OCI-M1 (cell line): ENCODE measurements around the gene GRIK4.

Experiments
- DNase-seq: peaks from one replicate; lab custom pipeline; 2025; lab: John Stamatoyannopoulos, UW

The GRIK4 gene

DNA sequence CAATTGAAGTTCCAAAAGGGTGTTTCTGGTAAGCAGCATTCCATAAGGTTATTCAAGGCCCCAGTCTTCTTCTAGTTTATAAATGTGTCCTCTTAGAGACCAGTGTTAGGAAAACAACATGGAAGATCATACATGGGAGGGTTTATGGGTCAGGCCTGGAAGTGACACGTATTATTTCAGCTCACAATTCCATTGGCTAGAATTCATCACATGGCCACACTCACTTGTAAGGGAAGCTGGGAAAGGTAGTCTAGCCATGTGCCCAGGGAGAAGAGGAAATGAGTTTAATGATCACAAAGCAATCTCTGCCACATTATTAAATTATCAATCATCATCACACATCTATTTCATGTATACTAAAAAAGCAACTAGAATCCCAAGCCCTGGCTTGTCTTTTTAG is 330.6 kb downstream of the GRIK4 start:
- peak; percentile 25 for DNase-seq

DNA sequence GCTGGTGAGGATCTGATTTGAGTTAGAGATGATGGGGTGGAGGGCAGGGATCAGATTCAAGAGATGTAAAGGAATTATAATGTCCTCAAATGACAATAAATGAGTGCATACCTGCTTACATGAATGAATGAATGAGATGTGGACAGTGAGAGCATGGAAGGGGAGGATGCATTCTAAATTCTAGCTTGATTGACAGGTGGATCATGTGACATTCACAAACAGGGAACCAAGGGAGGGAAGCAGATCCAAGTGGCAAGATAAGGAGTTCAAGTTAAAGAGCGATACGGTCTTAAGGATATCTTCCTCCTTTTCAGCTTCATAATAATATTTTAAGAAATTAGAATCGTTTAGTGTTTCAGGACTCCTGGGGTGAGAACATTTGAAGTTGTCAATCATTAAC is 341.9 kb downstream of the GRIK4 start:
- DNase-seq = no peak

DNA sequence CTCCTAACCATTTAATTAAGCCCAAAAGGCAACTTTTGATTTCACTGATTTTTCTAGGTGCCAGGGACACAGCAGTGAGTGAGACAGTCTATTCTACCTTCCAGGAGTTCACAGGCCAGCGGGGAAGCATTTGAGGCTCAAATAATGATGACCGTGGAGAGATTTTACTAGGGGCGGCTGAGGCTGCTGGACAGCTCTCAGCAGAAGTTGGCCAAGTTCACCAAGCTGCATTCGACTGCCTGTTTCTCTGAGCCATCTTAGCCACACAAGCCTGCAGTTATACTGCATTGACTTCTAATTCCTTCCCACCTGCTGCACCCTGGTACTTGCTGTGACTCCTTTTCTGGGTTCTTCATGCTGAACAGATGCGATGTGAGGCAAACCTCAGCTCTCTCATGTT is 343.4 kb downstream of the GRIK4 start:
- no peak for DNase-seq

DNA sequence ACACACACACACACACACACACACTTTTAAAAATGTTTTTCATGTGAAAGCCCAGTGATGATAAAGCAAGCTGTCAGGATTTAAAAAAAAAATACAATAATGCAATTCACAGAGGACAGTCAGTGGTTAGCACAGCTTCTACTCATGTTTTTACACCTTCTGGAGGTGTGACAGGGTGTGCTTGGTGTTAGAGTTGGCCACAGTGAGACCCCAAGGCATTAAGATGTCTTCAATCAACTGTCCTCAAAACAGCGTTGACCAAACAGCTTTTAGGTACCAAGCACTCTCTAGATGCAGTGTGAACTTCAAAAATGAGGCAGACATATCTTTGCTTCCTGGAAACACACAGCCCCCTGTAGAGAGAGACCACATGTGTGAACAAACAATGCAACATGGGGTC is 346.0 kb downstream of the GRIK4 start:
- DNase-seq = no peak

DNA sequence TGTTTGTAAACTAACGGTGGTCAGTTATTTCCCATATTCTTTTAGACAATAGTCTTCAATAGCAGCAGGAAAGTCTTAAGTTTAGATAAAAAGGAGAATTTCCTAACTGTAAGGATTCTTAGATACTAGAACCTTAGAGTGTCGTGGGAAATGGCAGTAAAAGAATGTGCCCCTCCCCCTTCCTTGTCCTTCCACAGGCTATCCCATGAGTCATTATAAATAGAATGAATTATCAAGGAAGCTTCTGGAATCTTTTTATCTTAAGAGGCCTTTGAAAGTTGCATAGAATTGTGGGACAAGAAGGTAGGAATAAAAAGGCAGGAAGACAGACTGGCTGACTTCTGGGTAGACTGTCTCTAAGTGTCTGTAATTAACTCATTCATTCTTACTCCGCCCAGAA is 347.2 kb downstream of the GRIK4 start:
- no peak for DNase-seq

DNA sequence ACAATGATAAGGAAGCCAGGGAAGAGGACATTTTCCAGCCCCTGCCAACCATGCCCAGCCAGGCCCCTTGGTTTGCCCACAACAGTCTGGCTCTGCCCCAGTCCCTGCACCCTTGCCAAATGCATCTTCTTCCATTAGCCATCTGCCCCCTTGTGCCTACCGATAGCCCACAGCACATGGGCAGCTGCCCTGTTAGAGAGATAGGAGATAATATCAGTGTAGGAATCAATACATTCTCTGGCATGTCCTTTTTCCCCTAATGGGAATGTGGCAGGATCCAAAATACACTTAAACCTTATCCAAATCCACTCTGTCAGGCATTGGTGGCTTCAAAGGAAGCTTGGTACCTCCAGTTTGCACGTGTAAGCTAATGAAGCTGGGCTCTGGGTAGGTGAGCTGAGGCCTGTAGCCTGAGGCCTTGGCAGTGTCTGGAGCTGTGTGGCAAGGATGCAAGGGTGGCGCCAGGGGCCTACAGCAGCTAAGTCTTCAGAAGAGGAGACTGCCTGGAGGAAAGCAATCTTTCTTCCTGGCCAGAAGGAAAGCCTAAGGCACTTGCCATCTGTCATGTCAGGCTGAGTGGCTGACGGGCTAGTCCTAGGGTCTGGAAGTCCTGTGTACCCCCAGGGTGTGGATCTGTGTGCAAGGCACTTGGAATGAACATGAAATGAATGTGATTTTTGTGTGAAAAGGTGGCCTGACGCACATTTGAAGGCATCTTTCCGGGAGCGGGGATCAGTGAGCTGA is 348.2 kb downstream of the GRIK4 start:
- DNase-seq = no peak

DNA sequence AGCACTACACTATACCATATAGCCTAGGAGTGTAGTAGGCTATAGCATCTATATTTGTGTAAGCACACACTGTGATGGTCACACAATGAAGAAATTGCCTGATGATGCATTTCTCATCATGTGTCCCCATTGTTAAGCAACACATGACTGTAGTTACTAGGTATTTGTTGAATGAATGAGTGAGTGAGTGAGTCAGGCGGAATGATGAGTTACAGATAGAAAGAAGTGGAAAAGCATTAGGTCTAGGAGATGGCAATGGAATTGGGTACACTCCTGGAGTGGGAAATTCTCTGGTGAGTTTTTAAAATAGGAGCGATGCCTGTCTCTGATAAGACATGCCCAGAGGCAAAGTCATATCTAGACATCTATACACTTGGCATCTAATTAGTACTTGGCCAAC is 351.8 kb downstream of the GRIK4 start:
- DNase-seq = no peak

DNA sequence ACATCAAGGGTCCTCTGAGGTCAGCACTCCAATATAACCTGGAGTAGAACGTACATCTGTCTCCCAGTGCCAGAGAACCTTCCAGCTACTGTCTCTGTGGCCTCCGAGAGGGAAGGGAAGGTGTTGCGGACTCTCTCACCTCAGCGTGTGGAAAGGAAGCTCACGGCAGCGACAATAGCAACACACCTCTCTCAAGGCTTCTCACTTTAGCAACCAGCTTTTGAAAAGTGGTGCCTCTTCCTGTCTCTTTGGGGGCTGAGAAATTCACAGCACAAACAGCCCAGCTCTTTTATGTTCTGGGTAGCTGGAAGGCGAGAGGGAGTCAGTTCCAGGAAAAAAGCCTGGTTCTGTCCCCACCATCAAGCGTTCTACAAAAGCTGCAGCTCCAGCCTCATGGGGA is 355.5 kb downstream of the GRIK4 start:
- no peak for DNase-seq

DNA sequence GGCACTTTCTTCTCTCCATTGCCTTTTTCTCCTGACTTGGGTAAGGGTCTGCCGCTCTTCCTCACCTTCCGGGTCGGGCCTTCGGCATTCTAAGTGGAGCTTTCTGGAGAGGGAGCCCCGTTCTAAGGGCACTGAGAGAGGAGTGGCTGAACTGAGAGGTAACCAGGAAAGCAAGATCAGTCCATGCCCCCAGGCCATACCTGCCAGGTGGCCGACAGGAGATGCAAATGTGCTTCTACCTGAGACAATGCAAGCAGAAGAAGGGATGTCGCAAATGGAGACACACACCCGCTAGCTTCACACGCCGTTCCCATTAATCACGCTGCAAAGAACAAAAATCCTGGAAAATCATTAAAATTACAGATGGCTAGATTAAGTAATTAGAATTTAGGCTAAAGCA is 356.0 kb downstream of the GRIK4 start:
- no peak for DNase-seq

DNA sequence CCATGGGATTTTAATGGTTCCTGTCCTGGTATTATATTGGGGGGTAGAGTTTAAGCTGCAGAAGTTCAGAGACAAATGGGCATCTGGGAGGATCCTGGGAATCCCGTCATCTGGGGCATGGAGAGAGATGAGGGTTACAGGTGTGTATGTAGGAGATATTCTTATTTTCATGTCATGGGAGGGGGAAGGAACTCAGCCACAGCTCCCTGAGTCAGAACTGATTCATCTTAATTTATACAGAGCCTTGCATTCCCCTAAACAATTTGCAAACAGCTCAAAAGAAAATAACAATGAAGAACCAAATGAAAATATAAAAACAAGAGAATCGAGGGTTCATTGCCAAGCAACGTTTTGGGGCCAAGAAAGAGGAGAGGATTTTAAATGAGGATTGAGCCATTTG is 356.4 kb downstream of the GRIK4 start:
- DNase-seq = no peak

DNA sequence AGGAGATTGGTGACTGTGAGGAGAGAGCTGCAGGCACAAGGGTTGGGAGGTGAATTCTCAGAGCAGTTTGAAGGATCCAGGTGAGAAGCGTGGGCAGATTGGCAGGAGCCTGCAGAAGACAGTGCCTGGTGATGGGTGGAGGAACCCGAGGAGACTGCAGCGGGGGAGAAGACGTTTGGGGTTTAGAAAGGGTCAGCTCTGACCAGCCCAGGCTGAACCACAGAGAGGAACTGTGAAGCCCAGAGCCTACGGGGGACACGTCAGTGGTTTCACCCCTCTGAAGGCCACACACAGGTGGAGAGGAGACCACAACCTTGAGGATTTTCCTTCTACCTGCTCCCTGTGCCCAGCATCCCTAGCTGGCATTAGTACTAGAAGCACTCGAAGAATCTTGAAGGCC is 357.5 kb downstream of the GRIK4 start:
- no peak for DNase-seq

DNA sequence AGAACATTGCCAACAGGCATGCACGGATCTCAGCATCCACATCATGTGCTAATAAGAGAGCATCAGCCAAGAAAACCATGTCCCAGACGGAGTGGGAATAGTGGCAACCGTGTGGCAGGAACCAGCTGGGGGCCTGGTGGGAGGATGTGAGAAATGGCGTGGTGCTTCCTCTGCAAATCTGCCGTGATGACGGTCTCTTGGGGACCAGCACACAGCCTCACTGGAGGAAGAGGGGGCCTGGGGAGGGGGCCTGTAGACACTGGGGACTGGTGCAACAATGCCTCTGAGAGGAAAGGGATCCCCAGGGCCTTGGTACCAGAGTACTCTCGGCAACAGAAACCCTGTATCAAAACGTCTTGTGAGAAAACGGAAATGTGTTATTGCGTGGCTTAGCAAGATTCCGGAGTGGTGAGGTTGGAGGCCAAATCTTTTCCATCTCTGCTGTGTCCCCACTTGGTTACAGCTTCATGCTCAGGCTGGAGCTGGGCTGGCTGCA is 358.0 kb downstream of the GRIK4 start:
- DNase-seq = no peak

DNA sequence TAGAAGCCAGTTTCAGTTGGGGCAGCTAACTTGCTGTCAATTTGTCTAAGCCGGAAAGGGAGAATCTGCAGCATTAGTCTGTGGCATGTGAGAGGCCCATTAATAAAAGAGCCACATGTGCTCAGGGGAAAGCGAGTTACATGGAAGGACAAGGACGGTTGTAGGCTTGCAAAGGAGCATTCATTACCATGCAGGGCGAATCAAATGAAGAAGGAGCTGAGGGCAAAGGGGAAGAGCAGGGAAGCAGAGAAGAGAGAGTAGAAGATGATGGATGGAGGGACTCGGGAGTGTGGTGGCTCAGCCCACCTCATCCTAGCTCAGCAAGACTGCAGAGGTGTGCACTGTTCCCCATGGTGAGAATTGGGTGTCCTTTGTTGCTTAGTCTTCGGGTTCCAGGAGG is 359.6 kb downstream of the GRIK4 start:
- DNase-seq = no peak

DNA sequence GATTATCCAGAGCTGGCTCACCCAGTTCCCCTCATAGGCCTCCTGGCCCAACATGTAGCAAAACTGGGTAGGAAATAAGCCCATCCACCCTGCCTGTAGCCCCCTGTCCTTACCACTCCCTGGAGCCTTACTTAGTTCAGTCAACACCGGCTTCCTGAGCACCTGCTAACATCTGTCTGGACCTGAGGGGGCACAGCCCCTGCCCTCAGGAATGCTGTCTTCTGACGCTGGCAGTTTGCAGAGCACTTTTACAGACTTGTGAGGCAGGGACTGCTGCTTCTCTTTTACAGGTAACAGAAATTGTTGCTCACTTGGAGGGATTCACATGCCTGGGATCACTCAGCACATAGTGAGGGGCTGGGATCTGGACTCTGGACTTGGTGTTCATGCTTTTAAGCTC is 360.4 kb downstream of the GRIK4 start:
- no peak for DNase-seq

DNA sequence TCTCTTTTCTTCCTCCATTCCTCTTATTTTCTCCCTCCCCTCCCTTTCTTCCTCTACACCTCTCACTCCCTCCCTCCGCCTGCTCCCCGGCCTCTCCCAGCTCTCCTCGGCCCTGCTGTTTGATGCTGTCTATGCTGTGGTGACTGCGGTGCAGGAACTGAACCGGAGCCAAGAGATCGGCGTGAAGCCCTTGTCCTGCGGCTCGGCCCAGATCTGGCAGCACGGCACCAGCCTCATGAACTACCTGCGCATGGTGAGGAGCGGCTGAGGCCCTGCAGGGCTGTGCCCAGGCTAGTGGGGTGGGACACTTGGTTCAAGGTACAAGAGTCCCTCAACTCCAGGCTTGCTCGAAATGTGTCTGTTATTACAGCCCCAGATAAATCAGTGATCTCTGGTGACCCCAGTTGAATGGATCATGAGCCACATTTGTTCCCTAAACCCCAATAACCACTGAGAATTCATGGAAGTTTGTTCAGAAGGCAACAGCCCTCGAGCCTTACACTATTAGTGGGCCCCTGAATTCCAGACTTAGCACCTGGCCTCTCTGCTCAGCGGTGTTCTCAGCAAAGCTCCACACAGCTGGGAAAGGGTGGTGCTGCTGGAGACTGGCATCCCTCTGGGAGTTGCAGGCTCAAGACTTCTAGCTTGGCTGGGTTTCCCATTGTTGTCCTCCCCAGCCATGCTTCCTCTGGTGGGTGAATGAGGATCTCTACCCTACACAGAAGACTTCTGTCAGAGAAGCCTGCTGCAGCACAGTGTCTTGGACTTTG is 362.6 kb downstream of the GRIK4 start:
- DNase-seq = no peak

DNA sequence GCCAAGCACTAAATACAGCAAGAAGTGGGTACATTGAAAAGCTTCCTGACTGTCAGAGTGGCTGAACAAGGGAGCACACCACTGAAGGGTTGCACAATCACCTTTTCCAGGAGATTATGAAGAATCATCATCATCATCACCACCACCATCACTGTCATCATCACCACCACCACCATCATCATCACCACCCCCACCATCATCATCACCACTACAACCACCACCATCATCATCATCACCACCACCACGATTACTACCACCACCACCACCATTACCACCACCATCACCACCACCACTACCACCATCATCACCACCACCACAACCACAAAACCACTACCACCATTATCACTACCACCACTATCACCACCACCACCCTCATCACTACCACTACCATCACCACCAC is 364.4 kb downstream of the GRIK4 start:
- DNase-seq = no peak

DNA sequence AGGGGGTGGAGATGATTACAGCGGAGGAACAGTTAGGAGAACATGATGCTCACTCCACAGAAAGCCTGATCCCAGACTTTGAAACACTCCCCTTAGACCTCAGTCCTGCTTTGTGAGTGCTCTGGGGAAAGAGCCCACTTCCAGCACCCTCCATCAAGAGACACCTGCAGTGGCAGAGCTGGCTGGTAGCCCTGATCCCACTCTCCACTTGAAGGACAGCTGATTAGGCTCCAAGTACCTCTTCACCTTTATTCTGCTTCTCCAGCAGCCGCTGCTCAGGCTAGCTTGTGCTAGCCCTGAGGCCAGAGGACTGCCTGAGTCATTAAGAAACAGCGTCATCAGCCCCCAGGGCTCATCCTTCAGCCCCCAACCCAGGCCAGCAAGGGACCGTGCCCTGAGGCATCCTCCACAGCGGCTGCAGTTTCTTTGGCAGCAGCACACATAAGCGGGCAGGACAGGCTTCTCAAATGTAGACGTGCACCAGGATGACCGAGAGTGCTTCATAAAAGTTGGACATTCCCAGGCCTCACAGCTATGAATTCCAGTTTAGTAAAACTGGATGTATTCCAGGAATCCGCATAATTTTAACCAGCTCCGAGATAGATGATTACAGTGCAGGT is 366.3 kb downstream of the GRIK4 start:
- DNase-seq = no peak

DNA sequence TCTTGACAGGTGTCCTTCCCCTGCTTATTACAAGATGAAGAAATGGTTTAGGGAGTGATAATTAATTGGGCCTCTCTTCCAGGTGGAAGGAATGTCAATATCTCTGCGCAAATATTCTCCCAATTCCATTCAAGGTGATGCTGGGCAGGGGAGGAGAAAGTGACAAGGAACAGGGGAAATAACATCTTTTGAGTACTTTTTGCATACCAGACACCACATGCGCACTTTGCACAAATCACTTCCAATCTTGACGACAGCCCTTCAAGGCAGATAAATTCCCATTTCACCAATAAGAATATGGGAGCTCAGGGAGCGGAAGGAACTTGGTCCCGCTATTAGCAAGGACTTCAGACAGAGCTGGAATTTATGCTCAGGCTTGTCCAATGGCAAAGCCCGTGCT is 367.2 kb downstream of the GRIK4 start:
- DNase-seq = no peak

DNA sequence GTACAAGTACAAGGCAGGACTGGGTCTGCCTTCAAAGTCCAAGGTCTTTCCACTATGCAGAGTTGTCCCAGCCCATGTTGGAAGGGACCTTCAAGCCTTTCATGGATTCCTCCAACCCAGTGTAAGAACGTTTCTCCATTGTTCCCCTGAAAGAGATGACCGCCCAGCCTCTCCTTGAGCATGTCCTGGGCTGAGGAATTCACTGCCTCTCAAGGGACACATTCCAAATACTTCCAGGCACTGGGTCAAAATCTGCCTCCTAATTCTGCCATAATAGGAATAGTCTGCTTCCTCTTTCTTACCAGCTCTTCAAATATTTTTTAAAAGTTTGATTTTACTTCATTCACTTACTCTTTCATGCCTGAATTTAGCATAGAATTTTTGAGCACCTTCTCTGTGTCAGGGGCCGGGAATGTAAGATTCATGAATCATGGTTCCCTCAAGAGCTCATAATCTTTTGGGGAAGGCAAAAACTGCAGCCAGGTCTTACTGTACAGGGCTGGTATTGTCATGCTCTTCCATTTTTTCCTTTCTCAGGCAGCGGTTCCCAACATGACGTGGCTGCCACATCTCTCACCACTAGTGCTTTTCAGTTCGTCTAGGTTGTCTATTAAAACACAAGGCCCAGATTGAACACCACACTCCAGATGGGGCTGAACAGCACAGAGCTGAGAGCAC is 369.1 kb downstream of the GRIK4 start:
- DNase-seq = no peak

DNA sequence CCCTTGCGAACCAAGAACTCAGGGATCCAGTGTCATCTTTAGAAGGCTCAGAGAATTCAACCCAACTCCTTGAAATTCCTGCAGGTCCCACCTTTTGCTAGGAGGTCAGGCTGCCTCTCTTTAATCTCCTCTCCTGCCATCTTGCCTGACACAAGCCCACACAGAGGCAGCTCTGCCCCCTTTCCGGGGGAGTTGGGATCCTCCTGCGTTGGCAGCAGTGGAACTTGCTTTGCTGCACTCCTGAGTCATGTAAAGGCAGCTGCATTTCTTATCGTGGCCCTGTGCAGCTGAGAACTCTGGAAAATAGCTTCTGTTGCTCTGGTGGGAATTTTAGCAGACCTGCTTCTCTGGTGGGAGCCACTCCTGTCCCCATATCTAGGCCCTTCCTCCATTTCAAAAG is 370.0 kb downstream of the GRIK4 start:
- DNase-seq = no peak

DNA sequence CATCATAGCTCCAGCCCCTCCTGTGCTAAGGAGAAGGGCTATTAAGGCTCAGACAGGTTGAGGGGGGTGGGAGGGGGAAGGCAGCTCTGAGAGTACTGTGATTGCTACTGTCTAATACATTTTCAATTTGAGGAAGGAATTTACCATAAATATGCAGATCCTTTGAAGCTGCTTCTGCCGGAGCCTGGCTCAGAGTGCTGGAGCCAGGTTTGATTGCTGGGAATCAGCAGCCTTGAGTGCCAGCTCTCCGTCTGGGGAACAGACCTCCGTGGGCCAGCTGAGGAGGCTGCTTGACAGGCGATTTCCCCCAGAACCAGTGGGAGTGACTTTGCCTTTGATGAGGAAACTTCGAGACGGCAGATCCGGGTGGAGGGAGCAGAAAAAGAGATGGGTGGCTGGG is 370.6 kb downstream of the GRIK4 start:
- no peak for DNase-seq

DNA sequence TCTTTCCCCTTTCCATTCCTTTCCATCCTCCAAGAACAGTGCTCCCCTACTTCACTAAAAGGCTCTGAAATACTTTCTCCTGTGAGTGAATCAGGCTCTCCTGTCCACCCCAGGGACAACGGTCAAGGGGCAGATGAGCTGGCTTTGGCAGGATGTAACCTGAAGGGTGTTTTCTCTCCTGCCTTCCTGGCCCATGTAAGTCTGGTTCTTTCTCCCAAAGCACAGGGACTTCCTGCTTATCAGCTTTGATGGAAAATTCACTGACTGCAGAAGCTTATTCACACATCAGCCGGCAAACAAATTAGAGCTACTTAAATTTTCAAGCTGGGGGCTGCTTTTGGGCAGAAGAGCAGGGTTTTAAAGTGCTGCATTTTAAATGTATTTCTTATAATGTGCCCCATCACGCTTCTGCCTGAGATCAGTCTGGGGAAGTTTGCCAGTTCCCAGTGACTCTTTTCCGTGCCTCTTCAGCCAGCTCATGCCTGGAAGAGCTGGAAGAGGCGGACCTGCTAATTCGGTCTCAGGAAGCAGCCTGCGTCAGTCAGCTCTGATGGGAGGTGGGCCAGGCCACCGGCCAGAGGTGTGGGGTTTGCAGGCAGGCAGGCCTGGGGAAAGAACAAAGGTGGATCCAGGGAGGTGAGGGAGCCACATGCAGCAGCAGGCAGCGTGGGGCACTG is 372.0 kb downstream of the GRIK4 start:
- DNase-seq = no peak
